H9 (cell line): ENCODE data around the gene MTHFD2. TPM values are rescaled to one million over a fixed set of nuclear protein-coding genes. Genes with fewer than 3 reads are reported as not detected.
A peak's percentile ranks its signal among the peaks of the same experiment; 100 is the strongest.

Experiments used
- DNase-seq: peaks from one replicate; pipeline ENCODE4 v3.0.0-alpha.2; 2017
- H2AFZ ChIP-seq: one replicate; pipeline ENCODE4 v1.6.1; 2013; ENCODE audit warnings: mild to moderate bottlenecking, low read length, control low read depth, moderate library complexity
- H2AK5ac ChIP-seq: 2 replicates; pipeline ENCODE4 v1.6.1; 2013; ENCODE audit warnings: low read length, control low read depth, mixed read lengths; ENCODE audit not compliant: insufficient read length
- H2BK120ac ChIP-seq: one replicate; pipeline ENCODE4 v1.6.1; 2013; ENCODE audit warnings: low read depth, mild to moderate bottlenecking, low read length, control low read depth, inconsistent platforms; ENCODE audit not compliant: poor library complexity, severe bottlenecking
- H2BK12ac ChIP-seq: 2 replicates; pipeline ENCODE4 v1.6.1; 2013; ENCODE audit warnings: low read length, control low read depth, mixed read lengths, low read depth; ENCODE audit not compliant: insufficient read length
- H2BK15ac ChIP-seq: 2 replicates; pipeline ENCODE4 v1.6.1; 2013; ENCODE audit warnings: low read depth, low read length, control low read depth
- H2BK20ac ChIP-seq: one replicate; pipeline ENCODE4 v1.6.1; 2013; ENCODE audit warnings: low read depth, mild to moderate bottlenecking, low read length, control low read depth, inconsistent platforms; ENCODE audit not compliant: poor library complexity, severe bottlenecking
- H2BK5ac ChIP-seq: 2 replicates; pipeline ENCODE4 v1.6.1; 2013; ENCODE audit warnings: low read length, control low read depth, mixed read lengths; ENCODE audit not compliant: insufficient read length
- H3K14ac ChIP-seq: 2 replicates; pipeline ENCODE4 v1.6.1; 2013; ENCODE audit warnings: low read length, control low read depth; ENCODE audit not compliant: insufficient read depth
- H3K18ac ChIP-seq: 2 replicates; pipeline ENCODE4 v1.6.1; 2013; ENCODE audit warnings: low read depth, mild to moderate bottlenecking, mixed read lengths, low read length, control low read depth; ENCODE audit not compliant: insufficient read length
- H3K23ac ChIP-seq: 2 replicates; pipeline ENCODE4 v1.6.1; 2013; ENCODE audit warnings: low read length, control low read depth, mixed read lengths, low read depth; ENCODE audit not compliant: insufficient read length
- H3K23me2 ChIP-seq: 2 replicates; pipeline ENCODE4 v1.6.1; 2013; ENCODE audit warnings: low read depth, mild to moderate bottlenecking, mixed read lengths, low read length, control low read depth; ENCODE audit not compliant: insufficient read length, poor library complexity, severe bottlenecking
- H3K27ac ChIP-seq: 2 replicates; pipeline ENCODE4 v1.5.1; 2013; ENCODE audit warnings: low read length, control low read depth, mixed read lengths, low read depth; ENCODE audit not compliant: insufficient read length
- H3K27me3 ChIP-seq: 2 replicates; pipeline ENCODE4 v1.6.1; 2013; ENCODE audit warnings: low read length, control low read depth, inconsistent platforms; ENCODE audit not compliant: insufficient read depth
- H3K4ac ChIP-seq: 2 replicates; pipeline ENCODE4 v1.6.1; 2013; ENCODE audit warnings: low read depth, mild to moderate bottlenecking, control low read depth, inconsistent platforms, low read length, moderate library complexity
- H3K4me1 ChIP-seq: 2 replicates; pipeline ENCODE4 v1.6.1; 2013; ENCODE audit warnings: low read length, control low read depth, inconsistent platforms; ENCODE audit not compliant: insufficient read depth
- H3K4me2 ChIP-seq: 2 replicates; pipeline ENCODE4 v1.6.1; 2013; ENCODE audit warnings: low read length, control low read depth, mixed read lengths; ENCODE audit not compliant: insufficient read length, insufficient read depth
- H3K56ac ChIP-seq: 2 replicates; pipeline ENCODE4 v1.6.1; 2013; ENCODE audit warnings: low read depth, mild to moderate bottlenecking, mixed read lengths, low read length, control low read depth; ENCODE audit not compliant: insufficient read length
- H3K79me1 ChIP-seq: 2 replicates; pipeline ENCODE4 v1.6.1; 2013; ENCODE audit warnings: low read depth, mild to moderate bottlenecking, moderate library complexity, low read length, control low read depth, inconsistent platforms; ENCODE audit not compliant: insufficient read depth, poor library complexity, severe bottlenecking
- H3K79me2 ChIP-seq: 2 replicates; pipeline ENCODE4 v1.6.1; 2013; ENCODE audit warnings: low read length, control low read depth, inconsistent platforms; ENCODE audit not compliant: insufficient read depth
- H3K9ac ChIP-seq: 2 replicates; pipeline ENCODE4 v1.6.1; 2013; ENCODE audit warnings: low read length, control low read depth, mixed read lengths; ENCODE audit not compliant: insufficient read length; ENCODE audit errors: extremely low read depth
- H3K9me3 ChIP-seq: one replicate; pipeline ENCODE4 v1.6.1; 2013; ENCODE audit warnings: low read depth, low read length, inconsistent platforms; ENCODE audit not compliant: control insufficient read depth
- H3T11ph ChIP-seq: one replicate; pipeline ENCODE4 v1.6.1; 2013; ENCODE audit warnings: mild to moderate bottlenecking, low read length, control low read depth, inconsistent platforms
- H4K20me1 ChIP-seq: one replicate; pipeline ENCODE4 v1.6.1; 2013; ENCODE audit not compliant: control insufficient read depth, insufficient read length, insufficient read depth
- H4K5ac ChIP-seq: 2 replicates; pipeline ENCODE4 v1.6.1; 2013; ENCODE audit warnings: low read depth, mild to moderate bottlenecking, mixed read lengths, low read length, control low read depth; ENCODE audit not compliant: insufficient read length
- H4K8ac ChIP-seq: replicated peaks from 2 replicates; pipeline ENCODE4 v1.6.1; 2013; ENCODE audit warnings: low read length, control low read depth, mixed read lengths, low read depth; ENCODE audit not compliant: insufficient read length
- H4K91ac ChIP-seq: 2 replicates; pipeline ENCODE4 v1.6.1; 2013; ENCODE audit warnings: low read depth, mild to moderate bottlenecking, moderate library complexity, mixed read lengths, low read length, control low read depth; ENCODE audit not compliant: insufficient read length
- H3K27ac Mint-ChIP-seq, 3 experiments: 2 replicates in 2 of 3; 3 replicates in 1 of 3; pipeline ENCODE4 v1.8.0; 2020 to 2021; ENCODE audit warnings: mixed read lengths in 3 of 3, mild to moderate bottlenecking in 1 of 3, moderate library complexity in 1 of 3
- H3K27me3 Mint-ChIP-seq: 2 replicates; pipeline ENCODE4 v1.8.0; 2021; ENCODE audit warnings: low read depth, mild to moderate bottlenecking, moderate library complexity, mixed read lengths
- H3K36me3 Mint-ChIP-seq, 3 experiments: 2 replicates in 2 of 3; 3 replicates in 1 of 3; pipeline ENCODE4 v1.8.0; 2020 to 2021; ENCODE audit warnings: low read depth in 3 of 3, mixed read lengths in 3 of 3; ENCODE audit not compliant: insufficient read depth in 1 of 3
- H3K4me1 Mint-ChIP-seq, 2 experiments: 2 replicates each; pipeline ENCODE4 v1.8.0; 2020; ENCODE audit warnings: mixed read lengths in 2 of 2
- H3K4me3 Mint-ChIP-seq, 2 experiments: 2 replicates in 1 of 2; 3 replicates in 1 of 2; pipeline ENCODE4 v1.8.0; 2020 to 2021; ENCODE audit warnings: mild to moderate bottlenecking in 2 of 2, mixed read lengths in 2 of 2, moderate library complexity in 1 of 2
- H3K9me3 Mint-ChIP-seq, 2 experiments: 2 replicates in 1 of 2; 3 replicates in 1 of 2; pipeline ENCODE4 v1.8.0; 2020; ENCODE audit warnings: mild to moderate bottlenecking in 2 of 2, mixed read lengths in 2 of 2, moderate library complexity in 1 of 2
- CTCF ChIP-seq: fragments of 200-600 bp; sonication (generic); conservative IDR thresholded peaks from 3 replicates; pipeline ENCODE4 v1.8.0; 2021; ENCODE audit warnings: antibody characterized with exemption, mild to moderate bottlenecking
- WGBS: extraction: QIAGEN DNeasy Blood & Tissue Kit; methylation state at CpG from one replicate; pipeline ENCODE4 v1.1.7; 2013; ENCODE audit warnings: missing lambda C conversion rate, low lambda C conversion rate, mixed read lengths; ENCODE audit not compliant: insufficient read length; ENCODE audit errors: extremely low coverage; 5-methylcytosine and 5-hydroxymethylcytosine counted together
- total RNA-seq: library from RNA; stranded (reverse); gene quantifications from 2 replicates; pipeline ENCODE4 v1.2.1, GENCODE V29; 2021

MTHFD2 gene
- total RNA-seq, 1 experiment from 2014 or later = 201 TPM

- Histone ChIP-seq H3K27me3 (no peaks in the 10 kb centered on the region), H3K9ac (no peak overlapping the region), H3K79me2 (no peaks in the 10 kb centered on the region), H4K8ac (no peak overlapping the region), H4K91ac (no peak overlapping the region), H3T11ph (no peak overlapping the region), H3K4me2 (no peak overlapping the region), H3K23ac (no peak overlapping the region), H2BK15ac (no peak overlapping the region), H3K56ac (no peak overlapping the region), H4K20me1 (no peaks in the 10 kb centered on the region), H3K4me1 (no peaks in the 10 kb centered on the region), H3K23me2 (no peaks in the 10 kb centered on the region), H3K4ac (no peak overlapping the region), H3K79me1 (no peaks in the 10 kb centered on the region), H2BK20ac (no peak overlapping the region), H3K18ac (no peak overlapping the region), H2AK5ac (no peak overlapping the region), H2AFZ (no peak overlapping the region), H2BK5ac (no peak overlapping the region), H2BK12ac (no peak overlapping the region), H3K27ac (no peak overlapping the region), H2BK120ac (no peak overlapping the region), H3K9me3 (no peaks in the 10 kb centered on the region), H3K14ac (no peak overlapping the region), H4K5ac (no peak overlapping the region)
- Mint-ChIP-seq H3K36me3 (peaks cover 18 to 59% (median 44%) of the 10 kb centered on the region in 3 experiments; a peak in 6 of 7 replicates), H3K4me1 (peaks cover 3 to 4% of the 10 kb centered on the region in 2 experiments; a peak in 2 of 4 replicates), H3K4me3 (no peak overlapping the region), H3K27ac (peak overlapping the region in 1 of 3 experiments; percentile 67; a peak in 1 of 7 replicates), H3K27me3 (peaks cover 1% of the 10 kb centered on the region), H3K9me3 (no peaks in the 10 kb centered on the region)
- WGBS = no CpG with 5 or more reads among the region's 5 CpGs
- TF ChIP-seq CTCF = no peak
- no peak for DNase-seq
Observed at GRCh38 chr2:74219846-74220486, 21.6 kb downstream of the MTHFD2 start.
